ENCODE results near the gene COMP.

DNA sequence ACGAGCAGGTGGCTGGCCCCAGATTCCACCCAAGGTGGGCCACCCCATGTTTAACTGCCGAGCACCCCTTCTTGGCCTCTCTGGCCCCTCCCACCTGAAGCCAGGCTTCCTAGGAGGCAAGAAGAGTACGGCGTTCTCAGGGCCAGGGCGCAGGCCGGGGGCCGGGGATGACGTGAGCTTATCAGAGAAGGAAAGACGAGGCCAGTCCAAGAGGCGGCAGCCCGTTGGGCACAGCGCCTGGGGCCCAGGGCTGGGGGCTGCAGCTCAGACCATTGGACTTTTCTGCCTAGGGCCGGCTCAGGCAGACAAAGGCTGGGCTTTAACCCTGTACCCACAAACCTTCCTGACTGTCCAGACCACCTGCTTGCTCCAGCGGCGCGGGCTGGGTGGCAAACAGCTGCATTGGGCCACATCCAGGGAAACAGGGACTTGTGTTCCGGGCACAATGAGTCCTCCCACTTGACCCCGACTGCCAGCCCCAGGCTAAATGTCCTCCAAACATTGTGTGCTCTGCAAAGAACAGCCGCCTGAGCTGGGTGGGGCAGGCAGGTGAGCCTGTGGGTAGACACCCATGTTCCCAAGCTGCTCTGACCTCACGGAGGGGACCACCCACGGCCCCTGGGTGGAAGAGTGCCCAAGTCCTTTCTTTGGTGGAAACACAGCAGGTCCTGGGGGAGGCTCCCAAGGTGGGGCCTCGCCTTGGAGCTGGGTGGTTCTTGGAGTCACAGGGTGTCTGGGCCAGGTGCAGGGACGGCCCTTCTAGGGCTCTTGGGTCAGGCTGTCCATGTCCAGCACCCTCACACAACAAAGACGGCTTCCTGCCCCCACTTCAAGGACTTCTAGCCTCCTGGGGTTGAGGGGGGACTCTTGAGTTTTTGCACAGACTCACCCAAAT lies 21.9 kb downstream of the COMP start:
- no peak for TF ChIP-seq CTCF (IDR thresholded peaks at IDR 0.05 in 8 of 11, conservative IDR thresholded peaks at IDR 0.05 in 3 of 11)
- peak in 1 of 3 donors; percentile 32 for TF ChIP-seq POLR2AphosphoS5 (IDR thresholded peaks at IDR 0.05)
- no peak for TF ChIP-seq POLR2A (IDR thresholded peaks at IDR 0.05)
